HepG2 (cell line): ENCODE measurements around the gene CCT6A.
A peak's percentile ranks its signal among the peaks of the same experiment; 100 is the strongest.

Experiments used
- AGO1 ChIP-seq: fragments of 200-400 bp; formaldehyde crosslinking; IDR thresholded peaks from 2 replicates; pipeline ENCODE4 v1.6.1; 2017; ENCODE audit warnings: mild to moderate bottlenecking, low read depth, low read length, moderate library complexity; ENCODE audit not compliant: poor library complexity, severe bottlenecking
- ARNT ChIP-seq: fragments of 450-650 bp; IDR thresholded peaks from 2 replicates; pipeline ENCODE4 v1.6.1; 2017
- FOXA1 ChIP-seq, 2 experiments: fragments of 450-650 bp in 1 of 2; sonication (generic) in 1 of 2; formaldehyde crosslinking in 1 of 2; IDR thresholded peaks; 2 replicates each; pipeline versions ENCODE4 v1.4.0 to v1.6.1; 2016 to 2020; ENCODE audit warnings: missing genetic modification reagents in 1 of 2
- FOXM1 ChIP-seq: sonication (generic); formaldehyde crosslinking; IDR thresholded peaks from 2 replicates; pipeline ENCODE4 v1.5.0; 2020; ENCODE audit warnings: missing genetic modification reagents
- FOXP1 ChIP-seq, 2 experiments: fragments of 450-650 bp in 1 of 2; IDR thresholded peaks; 2 replicates each; pipeline ENCODE4 v1.6.1; 2017 to 2018; ENCODE audit warnings: antibody characterized with exemption in 1 of 2
- GABPA ChIP-seq, 2 experiments: IDR thresholded peaks; 2 replicates each; pipeline ENCODE4 v1.6.1; 2011 to 2016; ENCODE audit warnings: low read depth in 2 of 2, low read length in 1 of 2, missing biosample characterization in 1 of 2, missing genetic modification characterization in 1 of 2
- GTF2F1 ChIP-seq: fragments of 150-350 bp; IDR thresholded peaks from 2 replicates; pipeline ENCODE4 v1.6.1; 2014; ENCODE audit warnings: low read length
- KMT2A ChIP-seq: sonication (generic); formaldehyde crosslinking; IDR thresholded peaks from 2 replicates; pipeline ENCODE4 v1.4.0; 2020; ENCODE audit warnings: missing genetic modification reagents
- MAX ChIP-seq: IDR thresholded peaks from 2 replicates; pipeline ENCODE4 v1.6.1; 2012; ENCODE audit warnings: inconsistent platforms
- NR1H2 ChIP-seq: sonication (generic); formaldehyde crosslinking; IDR thresholded peaks from 2 replicates; pipeline ENCODE4 v1.8.1; 2022; ENCODE audit warnings: low read depth, missing genetic modification reagents, borderline replicate concordance
- ZNF577 ChIP-seq: sonication (generic); formaldehyde crosslinking; IDR thresholded peaks from 2 replicates; pipeline ENCODE4 v1.4.0; 2020; ENCODE audit warnings: mild to moderate bottlenecking, low read depth, missing genetic modification reagents, borderline replicate concordance
- TF ChIP-seq, protein P1 (sequence below): sonication (generic); formaldehyde crosslinking; IDR thresholded peaks from 2 replicates; pipeline ENCODE4 v1.5.0; 2020; ENCODE audit warnings: mild to moderate bottlenecking, missing genetic modification reagents, moderate library complexity

DNA sequence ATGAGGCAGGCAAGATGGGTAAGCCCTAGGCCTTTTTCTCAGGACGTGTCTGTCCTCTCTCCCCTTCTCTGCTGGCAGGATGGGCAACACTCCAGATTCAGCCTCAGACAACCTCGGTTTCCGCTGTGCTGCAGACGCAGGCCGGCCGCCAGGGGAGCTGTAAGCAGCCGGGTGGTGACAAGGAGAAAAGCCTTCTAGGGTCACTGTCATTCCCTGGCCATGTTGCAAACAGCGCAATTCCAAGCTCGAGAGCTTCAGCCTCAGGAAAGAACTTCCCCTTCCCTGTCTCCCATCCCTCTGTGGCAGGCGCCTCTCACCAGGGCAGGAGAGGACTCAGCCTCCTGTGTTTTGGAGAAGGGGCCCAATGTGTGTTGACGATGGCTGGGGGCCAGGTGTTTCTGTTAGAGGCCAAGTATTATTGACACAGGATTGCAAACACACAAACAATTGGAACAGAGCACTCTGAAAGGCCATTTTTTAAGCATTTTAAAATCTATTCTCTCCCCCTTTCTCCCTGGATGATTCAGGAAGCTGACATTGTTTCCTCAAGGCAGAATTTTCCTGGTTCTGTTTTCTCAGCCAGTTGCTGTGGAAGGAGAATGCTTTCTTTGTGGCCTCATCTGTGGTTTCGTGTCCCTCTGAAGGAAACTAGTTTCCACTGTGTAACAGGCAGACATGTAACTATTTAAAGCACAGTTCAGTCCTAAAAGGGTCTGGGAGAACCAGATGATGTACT is 28.1 kb downstream of the CCT6A start:
- TF ChIP-seq ZNF577 (CRISPR knock-in tag) (no peak), FOXM1 (CRISPR knock-in tag) (no peak), ARNT (no peak), GABPA (IDR thresholded peaks at IDR 0.05; ENCODE audit: low read depth, low read length) (no peak), GABPA (CRISPR knock-in tag; IDR thresholded peaks at IDR 0.05; ENCODE audit: low read depth) (no peak), AGO1 (no peak), FOXP1 (IDR thresholded peaks at IDR 0.05) (no peak), FOXP1 (CRISPR knock-in tag; IDR thresholded peaks at IDR 0.05) (peak; percentile 81), FOXA1 (IDR thresholded peaks at IDR 0.05) (no peak), FOXA1 (CRISPR knock-in tag; IDR thresholded peaks at IDR 0.05) (no peak), KMT2A (no peak), GTF2F1 (no peak), MAX (no peak), NR1H2 (CRISPR knock-in tag) (no peak)
- TF ChIP-seq, protein P1, sequence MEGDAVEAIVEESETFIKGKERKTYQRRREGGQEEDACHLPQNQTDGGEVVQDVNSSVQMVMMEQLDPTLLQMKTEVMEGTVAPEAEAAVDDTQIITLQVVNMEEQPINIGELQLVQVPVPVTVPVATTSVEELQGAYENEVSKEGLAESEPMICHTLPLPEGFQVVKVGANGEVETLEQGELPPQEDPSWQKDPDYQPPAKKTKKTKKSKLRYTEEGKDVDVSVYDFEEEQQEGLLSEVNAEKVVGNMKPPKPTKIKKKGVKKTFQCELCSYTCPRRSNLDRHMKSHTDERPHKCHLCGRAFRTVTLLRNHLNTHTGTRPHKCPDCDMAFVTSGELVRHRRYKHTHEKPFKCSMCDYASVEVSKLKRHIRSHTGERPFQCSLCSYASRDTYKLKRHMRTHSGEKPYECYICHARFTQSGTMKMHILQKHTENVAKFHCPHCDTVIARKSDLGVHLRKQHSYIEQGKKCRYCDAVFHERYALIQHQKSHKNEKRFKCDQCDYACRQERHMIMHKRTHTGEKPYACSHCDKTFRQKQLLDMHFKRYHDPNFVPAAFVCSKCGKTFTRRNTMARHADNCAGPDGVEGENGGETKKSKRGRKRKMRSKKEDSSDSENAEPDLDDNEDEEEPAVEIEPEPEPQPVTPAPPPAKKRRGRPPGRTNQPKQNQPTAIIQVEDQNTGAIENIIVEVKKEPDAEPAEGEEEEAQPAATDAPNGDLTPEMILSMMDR = peak; percentile 73
